Measurements from ENCODE around the gene PDE11A. TPM values are rescaled to one million over a fixed set of nuclear protein-coding genes. Genes with fewer than 3 reads are reported as not detected.

The PDE11A gene
- total RNA-seq, 4 donors from 2014 or later = 0.11 to 1.2 (median 0.26) TPM

DNA sequence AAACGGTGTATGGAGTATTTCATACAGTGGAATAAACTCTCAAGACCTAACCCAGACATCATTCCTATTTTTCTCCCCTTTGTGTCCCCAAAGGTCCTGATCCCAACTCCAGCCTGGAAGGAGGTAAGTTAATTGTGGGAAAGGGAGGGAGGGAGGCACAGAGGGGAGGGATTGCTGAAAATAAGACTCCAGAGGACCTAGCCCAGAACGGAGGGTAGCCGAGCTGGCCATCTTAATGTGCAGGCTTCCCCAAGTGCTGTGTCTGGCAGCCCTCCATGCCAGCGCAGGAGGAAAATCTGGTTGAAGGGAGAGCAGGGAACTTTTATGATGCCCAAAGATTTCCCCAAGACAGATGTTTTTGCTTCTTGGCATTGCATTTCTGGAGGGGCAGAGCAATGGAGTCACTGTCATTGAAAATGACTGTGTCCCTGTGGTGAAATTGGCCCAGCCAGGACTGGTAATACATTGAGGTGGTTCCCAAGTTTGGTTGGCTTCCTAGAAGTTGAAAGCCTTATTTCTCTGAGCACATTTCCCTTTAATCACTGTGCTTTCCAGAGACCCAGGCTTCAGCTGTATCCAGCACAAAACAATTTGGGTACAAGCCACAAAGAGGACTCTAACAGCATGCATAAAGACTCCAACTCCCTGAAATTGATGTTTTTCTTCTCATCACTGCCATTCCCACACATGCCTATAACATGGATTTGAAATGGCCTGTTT is 477.3 kb downstream of the PDE11A start:
- intact Hi-C loops (cut with DNase I; ENCODE audit: low total_unique reads) = no loop called here
- TF ChIP-seq POLR2A (IDR thresholded peaks at IDR 0.05) = no peak
- TF ChIP-seq, protein P1, sequence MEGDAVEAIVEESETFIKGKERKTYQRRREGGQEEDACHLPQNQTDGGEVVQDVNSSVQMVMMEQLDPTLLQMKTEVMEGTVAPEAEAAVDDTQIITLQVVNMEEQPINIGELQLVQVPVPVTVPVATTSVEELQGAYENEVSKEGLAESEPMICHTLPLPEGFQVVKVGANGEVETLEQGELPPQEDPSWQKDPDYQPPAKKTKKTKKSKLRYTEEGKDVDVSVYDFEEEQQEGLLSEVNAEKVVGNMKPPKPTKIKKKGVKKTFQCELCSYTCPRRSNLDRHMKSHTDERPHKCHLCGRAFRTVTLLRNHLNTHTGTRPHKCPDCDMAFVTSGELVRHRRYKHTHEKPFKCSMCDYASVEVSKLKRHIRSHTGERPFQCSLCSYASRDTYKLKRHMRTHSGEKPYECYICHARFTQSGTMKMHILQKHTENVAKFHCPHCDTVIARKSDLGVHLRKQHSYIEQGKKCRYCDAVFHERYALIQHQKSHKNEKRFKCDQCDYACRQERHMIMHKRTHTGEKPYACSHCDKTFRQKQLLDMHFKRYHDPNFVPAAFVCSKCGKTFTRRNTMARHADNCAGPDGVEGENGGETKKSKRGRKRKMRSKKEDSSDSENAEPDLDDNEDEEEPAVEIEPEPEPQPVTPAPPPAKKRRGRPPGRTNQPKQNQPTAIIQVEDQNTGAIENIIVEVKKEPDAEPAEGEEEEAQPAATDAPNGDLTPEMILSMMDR (IDR thresholded peaks at IDR 0.05) = no peak
- H3K4me3 ChIP-seq (ENCODE audit: low read depth, poor library complexity, severe bottlenecking) = no peak overlapping the region
- 84 to 92% methylated on average over 4 of the region's 4 CpGs for WGBS, 2 donors
- DNase-seq (ENCODE audit: low spot score in 2 of 2) = no peak

DNA sequence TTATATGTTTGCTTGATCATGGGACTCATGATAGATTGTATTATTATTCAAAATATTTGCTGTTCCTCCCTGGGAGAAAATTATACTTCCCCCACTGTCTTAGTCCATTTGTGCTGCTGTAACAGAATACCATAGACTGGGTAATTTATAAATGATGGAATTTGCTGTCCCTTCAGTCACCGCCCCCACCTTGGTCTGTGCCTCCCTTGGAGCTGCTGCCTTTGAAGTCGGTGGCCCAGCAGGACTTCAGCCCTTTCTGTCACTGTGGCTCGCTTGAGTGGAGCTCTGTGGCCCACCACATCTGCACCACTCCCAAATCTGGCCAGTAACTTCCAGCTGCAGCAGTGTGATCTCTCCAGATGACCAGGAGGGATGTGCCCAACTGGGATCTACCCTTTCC is 479.2 kb downstream of the PDE11A start:
- no peak for DNase-seq (ENCODE audit: low spot score in 2 of 2)
- intact Hi-C loops (cut with DNase I; ENCODE audit: low total_unique reads) = no loop called here
- TF ChIP-seq POLR2A (IDR thresholded peaks at IDR 0.05) = no peak
- TF ChIP-seq, protein P1 (IDR thresholded peaks at IDR 0.05) = no peak
- WGBS, 2 donors = 87 to 99% methylated on average over 3 of the region's 3 CpGs
- no peak overlapping the region for H3K4me3 ChIP-seq (ENCODE audit: low read depth, poor library complexity, severe bottlenecking)

DNA sequence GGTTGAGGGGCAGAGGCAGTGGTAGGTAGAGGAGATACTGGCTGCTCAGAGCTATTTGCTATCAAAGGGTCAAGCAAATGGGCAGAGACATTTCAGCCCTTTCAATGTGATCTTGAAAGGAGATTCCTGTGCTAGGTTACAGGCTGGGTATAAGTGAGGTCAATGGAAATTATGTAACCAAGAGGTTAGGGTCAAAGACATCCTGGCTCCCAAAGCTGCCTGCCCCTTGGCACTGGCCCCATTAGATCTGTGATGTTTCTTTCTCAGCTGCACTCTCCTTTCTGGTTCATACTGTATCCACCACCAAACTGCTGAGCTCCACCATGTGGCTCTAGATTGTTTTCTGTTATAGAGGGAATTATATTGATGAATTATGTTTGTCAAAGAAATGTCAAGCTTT is 479.6 kb downstream of the PDE11A start:
- intact Hi-C loops (cut with DNase I; ENCODE audit: low total_unique reads) = no loop called here
- DNase-seq (ENCODE audit: low spot score in 2 of 2) = no peak
- no peak overlapping the region for H3K4me3 ChIP-seq (ENCODE audit: low read depth, poor library complexity, severe bottlenecking)
- TF ChIP-seq, protein P1 (IDR thresholded peaks at IDR 0.05) = no peak
- TF ChIP-seq POLR2A (IDR thresholded peaks at IDR 0.05) = no peak

DNA sequence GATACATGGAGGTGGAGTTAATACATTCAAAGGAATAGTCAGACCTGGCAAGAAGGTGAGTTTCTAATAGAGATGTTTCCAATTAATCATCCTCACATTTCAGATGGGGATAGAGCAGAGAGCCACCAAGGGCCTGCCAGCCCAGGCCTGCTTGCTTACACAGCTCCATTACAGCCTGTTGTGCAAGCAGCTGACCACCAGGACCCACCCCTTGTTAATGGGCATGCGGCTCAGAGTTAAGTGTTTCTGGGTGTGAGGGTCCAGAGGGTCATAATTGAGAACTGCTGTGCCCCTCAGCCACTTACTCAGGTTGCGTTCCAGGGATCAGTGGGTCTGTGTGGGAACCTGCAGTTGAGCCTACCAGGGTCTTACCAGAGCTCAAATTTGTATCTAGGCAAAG is 480.2 kb downstream of the PDE11A start:
- no peak overlapping the region for H3K4me3 ChIP-seq (ENCODE audit: low read depth, poor library complexity, severe bottlenecking)
- DNase-seq (ENCODE audit: low spot score in 2 of 2) = no peak
- TF ChIP-seq POLR2A (IDR thresholded peaks at IDR 0.05) = no peak
- TF ChIP-seq, protein P1 (IDR thresholded peaks at IDR 0.05) = no peak
- 92 to 96% methylated on average over 2 of the region's 2 CpGs for WGBS, 2 donors
- intact Hi-C loops (cut with DNase I; ENCODE audit: low total_unique reads) = no loop called here

DNA sequence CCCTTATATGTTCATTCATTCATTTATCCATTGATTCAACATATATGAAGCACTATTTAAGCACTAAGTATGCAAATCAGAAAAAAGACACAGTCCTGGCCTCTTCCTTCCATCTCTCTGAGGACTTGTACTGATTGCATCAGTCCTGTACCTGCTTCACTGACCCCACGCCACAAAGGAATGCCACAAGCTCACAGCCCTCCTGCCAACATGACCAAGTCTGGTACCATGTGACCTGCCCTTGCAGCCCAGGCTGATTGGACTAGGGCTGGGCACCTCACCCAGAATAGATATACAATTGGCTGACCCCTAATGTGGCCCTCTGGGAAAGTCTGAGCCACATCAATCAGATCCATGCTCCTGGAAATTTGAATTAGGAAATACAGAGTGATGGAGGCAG is 483.4 kb downstream of the PDE11A start:
- TF ChIP-seq POLR2A (IDR thresholded peaks at IDR 0.05) = no peak
- TF ChIP-seq, protein P1 (IDR thresholded peaks at IDR 0.05) = no peak
- no peak for DNase-seq (ENCODE audit: low spot score in 2 of 2)
- 83 to 93% methylated on average over 1 of the region's 1 CpG for WGBS, 2 donors
- no peak overlapping the region for H3K4me3 ChIP-seq (ENCODE audit: low read depth, poor library complexity, severe bottlenecking)
- intact Hi-C loops (cut with DNase I; ENCODE audit: low total_unique reads) = no loop called here

DNA sequence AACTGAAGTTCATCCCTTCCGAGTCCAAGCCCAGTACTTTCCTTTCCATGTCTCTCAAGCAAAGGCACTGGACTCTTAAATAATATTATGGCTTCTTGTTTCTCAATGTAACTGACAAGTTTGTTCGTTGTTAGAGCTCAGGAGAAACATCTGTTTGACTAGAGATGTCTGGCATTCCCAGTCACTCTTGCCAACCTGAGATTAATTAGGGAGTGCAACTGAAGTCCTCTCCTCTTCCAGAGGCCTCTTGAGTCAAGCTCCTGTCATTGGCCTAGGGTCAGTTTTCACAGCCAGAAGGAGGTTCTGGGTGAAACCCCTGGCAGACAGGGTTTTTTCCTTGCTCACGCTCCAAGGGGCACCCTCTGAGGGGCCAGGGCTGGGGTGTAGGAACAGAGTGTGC is 483.9 kb downstream of the PDE11A start:
- TF ChIP-seq, protein P1 (IDR thresholded peaks at IDR 0.05) = no peak
- TF ChIP-seq POLR2A (IDR thresholded peaks at IDR 0.05) = no peak
- H3K4me3 ChIP-seq (ENCODE audit: low read depth, poor library complexity, severe bottlenecking) = no peak overlapping the region
- DNase-seq (ENCODE audit: low spot score in 2 of 2) = no peak
- 70 to 72% methylated on average over 3 of the region's 3 CpGs for WGBS, 2 donors
- intact Hi-C loops (cut with DNase I; ENCODE audit: low total_unique reads) = no loop called here

Data from lower leg skin (tissue), 4 donors.